ENCODE data around the gene TMEM74B.

TMEM74B gene

DNA sequence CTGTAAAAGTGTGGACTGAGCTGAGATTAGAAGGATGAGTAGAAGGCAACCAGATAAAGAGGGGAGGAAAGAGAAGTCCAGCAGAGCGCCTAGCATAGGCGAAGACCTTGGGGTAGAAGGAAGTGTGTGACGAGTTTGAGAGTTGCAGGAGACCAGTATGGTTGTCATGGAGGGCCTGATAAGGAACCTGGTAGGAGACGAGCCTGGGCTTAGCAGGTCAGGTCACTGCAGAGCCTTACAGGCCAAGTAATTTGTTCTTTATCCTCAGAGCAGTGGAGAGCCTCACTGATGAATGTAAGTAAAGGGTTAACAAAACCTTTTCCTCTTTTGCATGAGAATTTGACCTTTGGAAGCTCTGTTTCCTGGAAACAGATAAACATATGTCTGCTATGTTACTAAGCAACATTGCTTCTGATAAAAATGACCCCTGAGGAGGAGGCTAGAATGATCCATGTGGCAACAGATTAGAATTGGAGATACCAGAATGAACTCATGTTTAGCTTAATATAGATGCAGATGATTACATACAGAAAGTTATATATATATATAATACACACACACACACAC lies 2.9 kb upstream of the TMEM74B start:
- DNase-seq (ENCODE audit: low read depth) = no peak
- no peak overlapping the region for H3K4me3 ChIP-seq (ENCODE audit: control insufficient read depth, low read depth, low read length)
- TF ChIP-seq, protein P1, sequence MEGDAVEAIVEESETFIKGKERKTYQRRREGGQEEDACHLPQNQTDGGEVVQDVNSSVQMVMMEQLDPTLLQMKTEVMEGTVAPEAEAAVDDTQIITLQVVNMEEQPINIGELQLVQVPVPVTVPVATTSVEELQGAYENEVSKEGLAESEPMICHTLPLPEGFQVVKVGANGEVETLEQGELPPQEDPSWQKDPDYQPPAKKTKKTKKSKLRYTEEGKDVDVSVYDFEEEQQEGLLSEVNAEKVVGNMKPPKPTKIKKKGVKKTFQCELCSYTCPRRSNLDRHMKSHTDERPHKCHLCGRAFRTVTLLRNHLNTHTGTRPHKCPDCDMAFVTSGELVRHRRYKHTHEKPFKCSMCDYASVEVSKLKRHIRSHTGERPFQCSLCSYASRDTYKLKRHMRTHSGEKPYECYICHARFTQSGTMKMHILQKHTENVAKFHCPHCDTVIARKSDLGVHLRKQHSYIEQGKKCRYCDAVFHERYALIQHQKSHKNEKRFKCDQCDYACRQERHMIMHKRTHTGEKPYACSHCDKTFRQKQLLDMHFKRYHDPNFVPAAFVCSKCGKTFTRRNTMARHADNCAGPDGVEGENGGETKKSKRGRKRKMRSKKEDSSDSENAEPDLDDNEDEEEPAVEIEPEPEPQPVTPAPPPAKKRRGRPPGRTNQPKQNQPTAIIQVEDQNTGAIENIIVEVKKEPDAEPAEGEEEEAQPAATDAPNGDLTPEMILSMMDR (conservative IDR thresholded peaks at IDR 0.05; ENCODE audit: control insufficient read depth, insufficient read depth, low read depth, low read length) = no peak

DNA sequence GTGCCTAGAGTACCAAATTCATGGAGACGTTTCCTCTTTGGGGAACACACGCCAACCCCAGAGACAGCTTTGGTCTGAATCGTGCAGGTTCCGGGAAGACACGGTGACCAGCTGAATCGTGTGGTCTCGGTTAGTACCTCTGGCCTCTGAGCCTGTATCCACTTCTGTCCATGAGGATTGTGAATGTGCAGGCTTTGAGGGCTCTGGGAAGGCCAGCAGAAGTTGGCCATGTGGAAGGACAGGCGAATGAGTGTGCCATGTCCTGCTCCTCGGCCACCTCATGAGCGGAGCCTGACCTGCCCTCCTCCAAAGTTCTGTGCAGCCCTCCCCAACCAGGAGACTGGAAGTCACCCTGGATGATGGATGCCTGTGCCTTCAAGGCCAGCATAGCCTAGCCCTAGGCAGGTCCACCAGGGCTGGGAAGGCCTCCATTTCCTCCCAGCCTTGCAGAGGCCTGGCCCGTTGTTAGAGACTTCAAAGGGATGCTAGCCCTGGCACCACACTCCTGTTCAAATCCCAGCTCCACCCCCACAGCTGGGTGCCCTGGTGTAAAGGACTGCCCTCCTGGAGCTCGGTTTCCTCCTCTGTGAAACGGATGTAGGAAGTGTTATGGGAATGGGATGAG lies 1.7 kb upstream of the TMEM74B start:
- DNase-seq (ENCODE audit: low read depth) = no peak
- H3K4me3 ChIP-seq (ENCODE audit: control insufficient read depth, low read depth, low read length) = no peak overlapping the region
- TF ChIP-seq, protein P1 (conservative IDR thresholded peaks at IDR 0.05; ENCODE audit: control insufficient read depth, insufficient read depth, low read depth, low read length) = no peak

DNA sequence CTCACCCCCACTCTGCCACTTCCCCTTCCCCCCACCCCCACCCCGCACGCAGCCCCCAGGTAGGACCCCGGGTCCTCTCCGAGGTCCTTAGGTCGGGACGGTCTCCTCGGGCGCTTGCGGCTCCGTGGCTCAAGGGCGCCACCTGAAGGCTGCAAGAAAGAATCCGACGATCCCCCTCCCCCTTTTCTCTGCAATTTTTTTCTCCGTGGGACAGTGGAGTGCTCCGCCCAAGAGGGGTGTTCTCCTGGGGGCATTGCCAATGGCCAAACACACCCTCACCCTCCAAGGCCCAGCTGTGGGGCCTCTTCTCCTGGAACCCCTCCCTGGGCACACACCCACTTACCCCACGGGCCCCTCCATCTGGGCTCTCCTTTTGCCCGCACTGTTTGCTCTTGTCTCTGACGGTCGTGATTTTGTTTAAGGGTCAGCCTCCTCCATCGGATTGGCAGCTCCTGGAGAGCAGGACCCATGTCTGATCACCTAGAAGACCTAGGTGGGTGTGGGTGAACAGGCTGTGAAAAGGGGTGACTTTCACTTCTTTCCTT lies 1.1 kb upstream of the TMEM74B start:
- no peak overlapping the region for H3K4me3 ChIP-seq (ENCODE audit: control insufficient read depth, low read depth, low read length)
- DNase-seq (ENCODE audit: low read depth) = peak; percentile 41
- TF ChIP-seq, protein P1 (conservative IDR thresholded peaks at IDR 0.05; ENCODE audit: control insufficient read depth, insufficient read depth, low read depth, low read length) = peak; percentile 63

DNA sequence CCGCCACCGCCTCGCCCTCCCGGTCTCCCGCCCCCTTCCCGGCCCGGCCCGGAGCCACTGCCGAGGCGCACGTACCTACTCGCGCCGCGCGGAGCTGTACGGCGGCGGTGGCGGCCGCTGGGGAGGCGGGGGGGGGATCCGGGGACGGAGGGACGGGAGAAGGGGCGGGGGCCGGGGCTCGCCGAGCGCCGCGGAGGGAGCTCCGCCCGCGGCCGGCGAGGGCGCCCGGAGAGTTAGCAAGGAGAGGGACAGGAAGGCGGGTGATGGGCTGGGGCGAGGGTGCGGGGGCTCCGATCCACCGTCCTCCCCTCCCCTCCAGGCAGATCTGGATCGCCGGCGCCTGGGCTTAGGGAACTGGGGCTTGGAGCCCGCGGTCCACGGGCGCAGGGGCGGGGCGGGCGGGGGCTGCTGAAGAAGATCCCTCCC lies 548 bp upstream of the TMEM74B start:
- no peak for DNase-seq (ENCODE audit: low read depth)
- TF ChIP-seq, protein P1 (conservative IDR thresholded peaks at IDR 0.05; ENCODE audit: control insufficient read depth, insufficient read depth, low read depth, low read length) = no peak
- H3K4me3 ChIP-seq (ENCODE audit: control insufficient read depth, low read depth, low read length) = peak overlapping the region; percentile 10

DNA sequence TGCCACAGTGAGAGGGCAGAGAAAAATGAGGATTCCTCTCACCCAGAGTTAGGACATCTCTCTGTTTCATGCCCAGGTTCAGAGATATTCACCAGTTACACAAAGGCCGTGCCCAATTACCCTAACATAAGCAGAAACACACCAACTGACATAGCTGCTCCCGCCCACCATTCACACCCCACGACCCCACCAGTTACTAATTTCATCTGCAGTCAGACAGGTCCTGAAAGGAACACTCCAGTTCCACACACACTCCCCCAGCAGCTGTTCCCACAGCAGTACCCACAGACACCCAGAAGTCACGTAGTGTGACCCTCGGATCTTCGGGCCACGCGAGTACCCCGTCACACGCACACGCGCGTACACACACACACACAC lies 532 bp downstream of the TMEM74B start:
- H3K4me3 ChIP-seq (ENCODE audit: control insufficient read depth, low read depth, low read length) = no peak overlapping the region
- no peak for DNase-seq (ENCODE audit: low read depth)
- TF ChIP-seq, protein P1 (conservative IDR thresholded peaks at IDR 0.05; ENCODE audit: control insufficient read depth, insufficient read depth, low read depth, low read length) = no peak

DNA sequence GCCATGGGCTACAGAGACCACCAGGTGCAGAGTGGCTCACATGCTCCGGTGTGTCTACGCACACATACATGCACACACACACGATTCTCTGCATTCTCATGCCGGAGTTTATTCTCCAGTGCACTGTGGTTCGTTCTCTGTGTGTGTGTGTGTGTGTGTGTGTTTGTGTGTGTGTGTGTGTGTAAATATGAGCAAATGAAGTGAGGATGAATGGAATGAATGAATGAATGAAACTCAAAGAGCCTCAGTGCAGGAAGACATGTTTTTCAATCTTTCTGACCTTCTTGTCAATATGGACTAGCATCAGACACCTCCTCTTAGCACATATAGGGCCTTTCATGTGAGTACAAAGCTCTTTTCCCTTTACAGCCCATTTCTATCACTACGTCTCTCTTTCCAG lies 1.6 kb downstream of the TMEM74B start:
- TF ChIP-seq, protein P1 (conservative IDR thresholded peaks at IDR 0.05; ENCODE audit: control insufficient read depth, insufficient read depth, low read depth, low read length) = no peak
- H3K4me3 ChIP-seq (ENCODE audit: control insufficient read depth, low read depth, low read length) = no peak overlapping the region

More for the DNA sequence above, 1.6 kb downstream of the TMEM74B start:
- no peak for DNase-seq (ENCODE audit: low read depth)
